Measurements from ENCODE around the gene PIEZO1. TPM values are rescaled to one million over a fixed set of nuclear protein-coding genes. Genes with fewer than 3 reads are reported as not detected.
"Not testable (repeated sequence)": the region's sequence is repeated elsewhere in the genome, so short reads cannot be mapped to it uniquely, and the experiment has no call there.

The PIEZO1 gene
- total RNA-seq, 1 donor from 2014 or later: 238 TPM

GRCh38 chr16:88782454-88783390, 2.3 kb downstream of the PIEZO1 start:
- peak in 1 of 2 donors; percentile 66 for DNase-seq (ENCODE audit: low read depth in 2 of 2)

GRCh38 chr16:88781140-88782077, 3.6 kb downstream of the PIEZO1 start:
- peak in 1 of 2 donors; percentile 28 for DNase-seq (ENCODE audit: low read depth in 2 of 2)

GRCh38 chr16:88780142-88781062, 4.6 kb downstream of the PIEZO1 start:
- no peak for DNase-seq (ENCODE audit: low read depth in 2 of 2)

- DNase-seq (ENCODE audit: low read depth in 2 of 2): no peak
These were observed 5.4 kb downstream of the PIEZO1 start for GRCh38 chr16:88779406-88780141.

- DNase-seq (ENCODE audit: low read depth in 2 of 2): no peak
These were observed 6.4 kb downstream of the PIEZO1 start for GRCh38 chr16:88778541-88779065.

GRCh38 chr16:88778271-88778525, 6.8 kb downstream of the PIEZO1 start:
- DNase-seq (ENCODE audit: low read depth in 2 of 2): no peak

- no peak for DNase-seq (ENCODE audit: low read depth in 2 of 2)
These were observed 7.3 kb downstream of the PIEZO1 start for GRCh38 chr16:88777471-88778270.

GRCh38 chr16:88775825-88776224, 9.2 kb downstream of the PIEZO1 start:
- DNase-seq (ENCODE audit: low read depth in 2 of 2): no peak

- no peak for DNase-seq (ENCODE audit: low read depth in 2 of 2)
These were observed 10.3 kb downstream of the PIEZO1 start for GRCh38 chr16:88774544-88775393.

GRCh38 chr16:88773812-88774291, 11.2 kb downstream of the PIEZO1 start:
- peak; percentile 60 to 83 for DNase-seq (ENCODE audit: low read depth in 2 of 2)

GRCh38 chr16:88772871-88773811, 11.9 kb downstream of the PIEZO1 start:
- DNase-seq (ENCODE audit: low read depth in 2 of 2): no peak

- DNase-seq (ENCODE audit: low read depth in 2 of 2): not testable (repeated sequence)
These were observed 13.2 kb downstream of the PIEZO1 start for GRCh38 chr16:88771781-88772180.

GRCh38 chr16:88771294-88771772, 13.7 kb downstream of the PIEZO1 start:
- no peak for DNase-seq (ENCODE audit: low read depth in 2 of 2)

- DNase-seq (ENCODE audit: low read depth in 2 of 2): peak in 1 of 2 donors; percentile 70
These were observed 14.3 kb downstream of the PIEZO1 start for GRCh38 chr16:88770461-88771293.

GRCh38 chr16:88769617-88770460, 15.2 kb downstream of the PIEZO1 start:
- DNase-seq (ENCODE audit: low read depth in 2 of 2): peak in 1 of 2 donors; percentile 69

Data from dermis microvascular lymphatic vessel endothelial cell (primary cell).